Activated CD8-positive, alpha-beta memory T cell treated with anti-CD3 and anti-CD28 coated beads for 36 hours (primary cell): ENCODE results near the gene SUPT4H1. TPM values are rescaled to one million over a fixed set of nuclear protein-coding genes. Genes with fewer than 3 reads are reported as not detected.

Experiments used
- CTCF ChIA-PET: fragments of 350-600 bp; sonication (Branson Sonifier 250); formaldehyde crosslinking; loops from one replicate; lab custom pipeline; 2021; ENCODE audit warnings: antibody characterized with exemption; lab: Charles Lee
- POLR2A ChIA-PET: fragments of 350-600 bp; sonication (Branson Sonifier 250); formaldehyde crosslinking; loops from one replicate; lab custom pipeline; 2021; ENCODE audit warnings: antibody characterized with exemption; lab: Charles Lee
- total RNA-seq, 2 experiments: library from RNA; stranded (reverse); gene quantifications; one replicate each; pipeline ENCODE4 v1.2.3, GENCODE V29; 2021

The SUPT4H1 gene
- total RNA-seq, 2 experiments from 2014 or later = 128 to 143 TPM

- ChIA-PET POLR2A (interaction anchor here (0.6 to 13.4 kb wide), 7 partner anchors 8 to 1368 kb away, joined by 3 to 235 read pairs (median 32); partner anchors contain the start of genes SUPT4H1 and TSPOAP1), CTCF (interaction anchor here (0.9 to 3.6 kb wide), 10 partner anchors 7 to 80 kb away, joined by 3 to 27 read pairs (median 6); partner anchors contain the start of genes RNF43, SUPT4H1 and TSPOAP1)
Measured at GRCh38 chr17:58337600-58338453, 14.2 kb downstream of the SUPT4H1 start.

- CTCF ChIA-PET = interaction anchor here (0.9 to 3.6 kb wide), 11 partner anchors 7 to 80 kb away, joined by 3 to 27 read pairs (median 4); partner anchors contain the start of genes RNF43, SUPT4H1 and TSPOAP1
- POLR2A ChIA-PET = interaction anchor here (0.9 to 13.4 kb wide), 6 partner anchors 9 to 77 kb away, joined by 3 to 235 read pairs (median 50); partner anchors contain the start of genes SUPT4H1 and TSPOAP1
Measured at GRCh38 chr17:58337210-58337599, 14.8 kb downstream of the SUPT4H1 start.

GRCh38 chr17:58336456-58337209 lies 15.4 kb downstream of the SUPT4H1 start:
- ChIA-PET CTCF (interaction anchor here (0.9 to 3.6 kb wide), 10 partner anchors 8 to 81 kb away, joined by 3 to 27 read pairs (median 5); partner anchors contain the start of genes RNF43, SUPT4H1 and TSPOAP1), POLR2A (interaction anchor here (1.5 to 13.4 kb wide), 5 partner anchors 9 to 27 kb away, joined by 3 to 235 read pairs (median 68); partner anchors contain the start of genes SUPT4H1 and TSPOAP1)

- POLR2A ChIA-PET = interaction anchor here (1.5 to 13.4 kb wide), 5 partner anchors 10 to 28 kb away, joined by 3 to 235 read pairs (median 68); partner anchors contain the start of genes SUPT4H1 and TSPOAP1
- CTCF ChIA-PET = interaction anchor here (1.2 to 2.8 kb wide), 5 partner anchors 8 to 18 kb away, joined by 4 to 16 read pairs (median 7); partner anchors contain the start of gene SUPT4H1
Measured at GRCh38 chr17:58335779-58336455, 16.1 kb downstream of the SUPT4H1 start.

- ChIA-PET POLR2A (interaction anchor here (0.5 to 13.4 kb wide), 5 partner anchors 10 to 83 kb away, joined by 4 to 235 read pairs (median 68); partner anchors contain the start of genes SUPT4H1 and TSPOAP1), CTCF (interaction anchor here (1.3 to 2.8 kb wide), 4 partner anchors 9 to 114 kb away, joined by 4 to 16 read pairs (median 6); partner anchors contain the start of gene SUPT4H1)
Measured at GRCh38 chr17:58335061-58335731, 16.8 kb downstream of the SUPT4H1 start.

- ChIA-PET CTCF (interaction anchor here (0.8 to 4.8 kb wide), 7 partner anchors 9 to 115 kb away, joined by 3 to 78 read pairs (median 5); partner anchors contain the start of gene SUPT4H1), POLR2A (interaction anchor here (0.5 to 13.4 kb wide), 6 partner anchors 9 to 83 kb away, joined by 4 to 370 read pairs (median 144); partner anchors contain the start of genes SUPT4H1 and TSPOAP1)
Measured at GRCh38 chr17:58334661-58335060, 17.3 kb downstream of the SUPT4H1 start.

GRCh38 chr17:58334256-58334655 lies 17.7 kb downstream of the SUPT4H1 start:
- CTCF ChIA-PET = interaction anchor here (0.8 to 4.8 kb wide), 5 partner anchors 10 to 115 kb away, joined by 3 to 78 read pairs (median 4); partner anchors contain the start of gene SUPT4H1
- POLR2A ChIA-PET = interaction anchor here (1.5 to 11.3 kb wide), 5 partner anchors 9 to 83 kb away, joined by 5 to 370 read pairs (median 30); partner anchors contain the start of genes RNF43 and SUPT4H1

- CTCF ChIA-PET = interaction anchor here (1.1 to 4.8 kb wide), 3 partner anchors 10 to 18 kb away, joined by 4 to 78 read pairs (median 5); partner anchors contain the start of gene SUPT4H1
- POLR2A ChIA-PET = interaction anchor here (0.6 to 11.3 kb wide), 6 partner anchors 9 to 297 kb away, joined by 5 to 370 read pairs (median 18); partner anchors contain the start of genes RNF43 and SUPT4H1
Measured at GRCh38 chr17:58333736-58334207, 18.2 kb downstream of the SUPT4H1 start.

- ChIA-PET CTCF (interaction anchor here (1.5 to 4.8 kb wide), 4 partner anchors 7 to 19 kb away, joined by 4 to 78 read pairs (median 18); partner anchors contain the start of gene SUPT4H1), POLR2A (interaction anchor here (0.6 to 11.3 kb wide), 9 partner anchors 10 to 298 kb away, joined by 3 to 370 read pairs (median 5); partner anchors contain the start of genes RNF43 and SUPT4H1)
Measured at GRCh38 chr17:58332778-58333735, 18.9 kb downstream of the SUPT4H1 start.

GRCh38 chr17:58331815-58332777 lies 19.9 kb downstream of the SUPT4H1 start:
- POLR2A ChIA-PET = interaction anchor here (0.7 to 11.3 kb wide), 9 partner anchors 9 to 181 kb away, joined by 3 to 370 read pairs (median 5); partner anchors contain the start of genes RNF43 and SUPT4H1
- CTCF ChIA-PET = interaction anchor here (0.7 to 4.8 kb wide), 4 partner anchors 8 to 19 kb away, joined by 3 to 78 read pairs (median 18); partner anchors contain the start of gene SUPT4H1

- CTCF ChIA-PET = interaction anchor here (0.7 to 4.8 kb wide), 4 partner anchors 9 to 20 kb away, joined by 3 to 78 read pairs (median 18); partner anchors contain the start of gene SUPT4H1
- POLR2A ChIA-PET = interaction anchor here (0.6 to 11.3 kb wide), 6 partner anchors 12 to 1509 kb away, joined by 3 to 370 read pairs (median 18); partner anchors contain the start of gene SUPT4H1
Measured at GRCh38 chr17:58330997-58331814, 20.8 kb downstream of the SUPT4H1 start.

GRCh38 chr17:58330538-58330996 lies 21.4 kb downstream of the SUPT4H1 start:
- ChIA-PET POLR2A (interaction anchor here (0.6 to 11.3 kb wide), 4 partner anchors 13 to 1510 kb away, joined by 3 to 370 read pairs (median 132); partner anchors contain the start of gene SUPT4H1), CTCF (interaction anchor here (2.2 to 4.8 kb wide), 3 partner anchors 9 to 21 kb away, joined by 12 to 78 read pairs (median 23); partner anchors contain the start of gene SUPT4H1)
